Activated CD4-positive, CD25-positive, alpha-beta regulatory T cell treated with anti-CD3 and anti-CD28 coated beads, Interleukin-2, amount 50 U/mL, for 24 hours (primary cell): ENCODE measurements around the gene TMEM259.

Experiments used
- ATAC-seq, 2 donors: fragments of 150-1000 bp; cut with Tn5 transposase; one replicate each; pipeline ENCODE4 v1.10.0; 2021; ENCODE audit warnings: mild to moderate bottlenecking in 1 of 2, moderate library complexity in 1 of 2

Gene TMEM259

GRCh38 chr19:984165-984967 lies 36.6 kb downstream of the TMEM259 start, which contains the start of gene WDR18:
Gene WDR18, plus strand, starts transcription at chr19:984345. Its CDS starts 9 bp downstream, at chr19:984354.
- peak; percentile 90 to 93 for ATAC-seq

DNA sequence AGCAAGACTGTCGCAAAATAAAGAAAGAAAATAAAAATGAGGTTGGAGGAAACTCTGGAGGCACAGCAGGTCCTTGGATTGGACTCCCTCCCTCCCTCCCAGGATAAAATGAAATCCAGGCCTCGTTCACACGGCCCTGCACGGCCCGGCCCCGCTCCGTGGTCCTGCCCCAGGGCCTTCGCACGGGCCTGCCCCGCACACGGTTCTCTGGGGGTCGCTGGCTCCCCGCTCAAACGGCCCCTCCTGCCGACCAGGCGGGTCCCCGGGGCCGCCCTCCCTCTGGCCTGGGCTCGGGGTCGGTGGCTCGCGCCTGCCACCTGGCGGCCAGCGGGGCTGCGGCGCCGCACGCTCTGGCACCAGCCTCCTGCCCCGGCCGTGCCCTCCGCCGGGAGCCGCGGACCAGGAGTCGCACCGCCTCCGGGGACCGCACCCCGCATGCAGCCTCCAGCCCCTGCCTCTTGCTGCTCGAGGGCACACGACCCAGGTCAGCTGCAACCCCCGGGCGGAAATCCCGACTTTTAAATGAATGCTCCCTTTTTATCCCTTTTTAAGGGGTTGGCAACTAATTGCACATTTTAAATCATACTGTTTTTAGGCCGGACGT lies 38.3 kb downstream of the TMEM259 start:
- peak; percentile 83 to 84 for ATAC-seq

DNA sequence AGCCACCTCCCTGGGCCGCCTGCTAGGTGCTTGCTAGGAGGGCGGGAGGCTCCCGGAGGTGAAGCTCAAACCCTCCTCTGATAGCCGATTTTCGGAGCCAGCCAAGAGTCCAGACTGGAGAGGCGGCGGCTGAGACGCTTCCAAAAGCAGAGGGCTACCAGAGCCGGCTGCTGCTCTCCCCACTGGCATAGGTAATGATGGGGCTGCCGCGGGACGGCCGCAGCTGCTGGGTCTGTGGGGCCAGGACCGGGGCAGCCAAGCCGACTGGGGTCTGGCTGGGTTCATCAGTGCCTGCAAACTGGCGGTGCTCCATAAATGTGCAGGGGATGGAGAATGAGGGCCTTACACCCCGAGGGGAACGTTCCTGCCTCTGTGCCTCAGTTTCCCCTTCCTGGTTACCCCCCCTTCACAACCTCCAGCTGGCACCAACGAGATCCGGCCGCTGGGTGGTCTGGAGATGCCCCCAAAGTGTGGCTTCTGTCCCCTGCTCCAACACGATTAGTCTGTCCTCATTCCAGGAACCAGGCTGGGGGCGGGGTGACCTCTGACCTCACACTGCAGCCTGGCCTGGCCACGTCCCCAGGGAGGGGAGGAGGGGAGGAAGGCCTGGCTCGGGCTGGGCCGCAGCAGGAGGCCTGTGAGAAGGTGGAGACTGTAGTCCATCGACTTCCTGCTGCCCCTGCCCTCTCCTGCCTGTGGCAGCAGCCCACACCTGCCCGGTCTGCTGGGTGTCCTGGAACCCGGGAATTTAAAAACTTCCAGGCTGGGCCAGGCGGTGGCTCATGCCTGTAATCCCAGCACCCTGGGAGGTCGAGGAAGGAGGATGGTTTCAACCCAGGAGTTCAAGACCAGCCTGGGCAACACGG lies 40.6 kb downstream of the TMEM259 start:
- no peak for ATAC-seq

DNA sequence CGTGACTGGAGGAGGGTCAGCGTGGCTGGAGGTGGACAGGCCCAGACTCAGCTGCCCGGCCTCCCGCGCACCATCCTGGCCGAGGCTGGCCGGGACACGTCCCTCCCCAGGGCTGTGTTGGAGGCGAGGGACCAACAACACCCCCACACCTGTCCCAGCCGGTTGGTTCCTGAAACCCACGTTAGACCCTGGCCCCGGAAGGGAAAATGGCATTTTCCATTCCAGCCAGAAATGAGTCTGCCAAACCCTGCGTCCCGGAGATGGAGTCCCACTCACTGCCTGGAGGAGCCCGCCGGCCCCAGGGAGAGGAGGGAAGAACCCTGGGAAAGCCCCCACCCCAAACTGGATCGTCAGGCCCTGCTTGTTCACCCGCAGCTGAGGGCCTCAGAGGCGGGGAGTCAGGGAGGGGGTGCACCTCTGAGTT lies 41.6 kb downstream of the TMEM259 start:
- no peak for ATAC-seq

DNA sequence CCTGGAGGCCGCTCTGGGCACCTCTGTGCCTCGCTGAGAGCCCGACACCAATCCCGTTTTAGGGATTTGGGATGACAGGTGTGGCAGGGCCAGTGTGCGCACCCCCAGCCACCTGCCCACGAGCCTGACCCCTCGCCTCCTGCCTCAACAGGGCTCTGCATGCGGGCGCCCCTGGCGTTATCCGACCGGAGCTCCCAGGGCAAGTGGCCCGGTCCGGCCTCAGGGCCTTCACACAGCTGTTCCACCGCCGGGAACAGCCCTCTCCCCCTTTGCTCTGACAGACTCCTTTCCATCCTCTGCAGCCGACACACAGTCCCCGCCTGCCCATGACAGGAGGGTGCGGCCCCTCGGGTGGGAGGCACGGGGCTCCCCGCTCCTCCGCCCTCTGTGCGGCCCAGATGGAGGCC lies 43.9 kb downstream of the TMEM259 start:
- no peak for ATAC-seq

- ATAC-seq = no peak
Observed at GRCh38 chr19:976476-976875, 44.4 kb downstream of the TMEM259 start.

GRCh38 chr19:974564-975257 lies 46.2 kb downstream of the TMEM259 start:
- ATAC-seq = no peak

DNA sequence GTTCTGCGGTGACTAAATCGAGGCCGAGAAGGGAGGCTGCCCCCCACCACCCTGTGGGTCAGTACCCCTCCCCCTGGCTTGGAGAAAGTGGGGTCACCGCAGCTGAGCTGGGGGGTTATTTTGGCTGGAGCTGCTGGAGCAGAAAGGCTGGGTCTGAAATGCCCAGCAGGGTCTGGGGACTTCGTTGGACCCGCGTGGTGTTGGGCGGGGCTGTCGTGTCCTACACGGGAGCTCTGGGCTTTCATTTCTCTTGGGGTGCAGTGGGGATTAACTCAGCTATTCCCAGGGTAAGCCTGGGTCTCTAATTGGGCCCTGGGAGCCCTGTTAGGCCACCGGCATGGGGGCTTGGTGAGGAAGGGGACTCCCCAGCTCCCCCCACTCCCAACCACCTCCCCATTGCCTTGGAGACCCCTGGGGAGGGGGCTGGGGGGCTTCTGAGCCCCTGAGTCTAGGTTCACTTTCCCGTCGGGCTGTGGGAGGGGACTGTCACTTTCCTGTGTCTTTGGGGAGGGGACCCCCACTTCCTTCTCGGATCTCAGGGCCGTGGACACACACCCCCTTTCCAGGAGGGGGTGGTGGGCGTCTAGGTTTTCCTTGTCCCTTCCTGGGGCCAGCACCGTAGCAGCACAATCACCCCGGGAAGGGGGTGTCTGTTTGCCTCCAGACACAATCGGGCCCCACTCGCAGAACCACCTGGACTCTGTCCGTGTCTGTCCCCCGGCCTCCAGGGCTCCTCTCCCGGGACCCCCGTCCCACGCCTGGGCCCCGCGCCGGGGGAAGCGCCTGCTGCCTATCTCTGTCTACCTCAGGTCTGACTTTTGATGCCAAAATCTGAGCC lies 47.0 kb downstream of the TMEM259 start:
- no peak for ATAC-seq

- ATAC-seq = no peak
Observed at GRCh38 chr19:972281-972680, 48.6 kb downstream of the TMEM259 start.

- no peak for ATAC-seq
Observed at GRCh38 chr19:971795-972194, 49.1 kb downstream of the TMEM259 start.

GRCh38 chr19:970695-971094 lies 50.2 kb downstream of the TMEM259 start:
- ATAC-seq = no peak

DNA sequence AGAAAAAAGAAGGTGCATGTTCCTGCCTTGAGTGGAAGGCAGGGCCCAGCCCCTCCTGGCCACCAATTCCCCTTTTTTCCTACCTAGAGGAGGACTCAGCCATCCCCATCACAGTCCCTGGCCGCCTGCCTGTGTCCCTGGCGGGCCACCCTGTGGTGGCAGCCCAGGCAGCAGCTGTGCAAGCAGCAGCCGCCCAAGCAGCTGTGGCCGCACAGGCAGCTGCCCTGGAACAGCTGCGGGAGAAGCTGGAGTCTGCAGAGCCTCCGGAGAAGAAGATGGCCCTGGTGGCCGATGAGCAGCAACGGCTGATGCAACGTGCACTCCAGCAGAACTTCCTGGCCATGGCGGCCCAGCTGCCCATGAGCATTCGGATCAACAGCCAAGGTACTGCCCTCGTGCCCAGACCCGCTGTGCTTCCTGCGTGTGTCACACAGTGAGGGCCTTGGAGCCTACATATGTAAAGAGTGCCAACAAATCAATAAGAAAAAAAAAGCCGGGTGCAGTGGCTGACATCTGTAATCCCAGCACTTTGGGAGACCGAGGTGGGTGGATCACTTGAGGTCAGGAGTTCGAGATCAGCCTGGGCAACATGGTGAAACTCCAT lies 54.3 kb downstream of the TMEM259 start:
- no peak for ATAC-seq

GRCh38 chr19:964761-965694 lies 55.9 kb downstream of the TMEM259 start:
- ATAC-seq = no peak

DNA sequence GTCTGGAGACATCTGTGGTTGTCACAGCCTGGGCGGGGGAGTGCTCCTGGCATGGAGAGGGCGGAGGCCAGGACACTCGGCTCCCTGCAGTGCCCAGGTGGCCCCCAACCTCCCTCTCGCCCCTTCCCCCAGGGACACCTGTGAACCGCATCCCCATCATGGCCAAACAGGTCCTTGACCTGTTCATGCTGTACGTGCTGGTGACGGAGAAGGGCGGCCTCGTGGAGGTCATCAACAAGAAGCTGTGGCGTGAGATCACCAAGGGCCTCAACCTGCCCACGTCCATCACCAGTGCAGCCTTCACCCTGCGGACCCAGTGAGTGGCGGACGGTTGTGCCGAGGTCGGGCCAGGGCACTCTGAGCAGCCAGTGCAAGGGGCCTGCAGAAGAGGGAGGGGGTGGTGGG lies 56.8 kb downstream of the TMEM259 start:
- no peak for ATAC-seq

GRCh38 chr19:963486-963951 lies 57.4 kb downstream of the TMEM259 start:
- no peak for ATAC-seq

DNA sequence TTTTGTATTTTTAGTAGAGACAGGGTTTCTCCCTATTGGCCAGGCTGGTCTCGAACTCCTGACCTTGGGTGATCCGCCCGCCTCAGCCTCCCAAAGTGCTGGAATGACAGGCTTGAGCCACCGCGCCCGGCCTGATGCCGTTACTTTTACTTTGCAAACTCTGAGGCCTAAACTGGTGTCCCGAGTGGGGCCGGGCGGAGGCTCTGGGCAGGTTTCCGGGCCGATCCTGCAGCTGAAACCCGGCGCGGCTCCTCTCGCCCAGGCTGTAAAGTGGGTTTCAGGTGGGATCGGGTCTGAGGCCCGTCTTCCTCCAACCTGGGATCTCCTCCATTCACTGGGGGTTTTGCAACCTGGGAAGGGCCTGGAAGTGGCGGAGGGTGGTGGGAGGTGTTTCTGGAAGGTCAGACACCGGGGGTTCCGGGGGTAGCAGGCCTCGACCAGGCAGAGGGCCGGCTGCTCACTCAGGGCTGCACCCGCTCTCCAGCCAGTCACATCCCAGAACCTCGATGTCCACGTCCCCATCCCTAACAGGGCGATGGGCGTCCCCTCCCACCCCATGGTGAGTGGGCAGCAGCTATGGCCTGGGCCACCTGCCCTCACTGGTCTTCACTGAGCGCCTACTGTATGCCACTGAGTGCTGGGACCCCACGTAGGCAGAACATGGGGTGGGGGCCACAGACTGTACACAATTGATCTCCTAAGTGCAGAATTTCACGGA lies 58.1 kb downstream of the TMEM259 start:
- no peak for ATAC-seq

GRCh38 chr19:961866-962620 lies 58.9 kb downstream of the TMEM259 start:
- ATAC-seq = no peak

DNA sequence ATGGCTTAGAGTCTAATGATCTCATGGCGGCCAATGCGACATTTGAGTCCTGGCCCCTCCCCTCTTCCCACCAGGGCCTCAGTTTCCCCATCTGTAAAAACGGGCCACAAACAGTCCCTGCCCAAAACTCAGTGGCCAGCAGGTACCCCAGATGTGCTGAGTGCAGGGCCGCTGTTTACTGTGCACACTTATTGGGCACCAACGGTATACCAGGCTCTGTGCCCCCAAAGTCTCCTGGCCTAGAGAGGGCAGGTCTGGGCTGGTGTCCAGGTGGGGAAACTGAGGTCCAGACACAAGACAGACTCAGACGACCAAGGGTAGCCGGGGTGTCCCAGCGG lies 60.4 kb downstream of the TMEM259 start:
- ATAC-seq = no peak

GRCh38 chr19:960020-960419 lies 60.9 kb downstream of the TMEM259 start:
- ATAC-seq = no peak
